Measurements from ENCODE around the gene EEF1A1.

- TF ChIP-seq CTCF (IDR thresholded peaks at IDR 0.05): no peak
- no peak for TF ChIP-seq POLR2A (IDR thresholded peaks at IDR 0.05)
Measured at GRCh38 chr6:73537677-73538076, 16.8 kb upstream of the EEF1A1 start.

All from prostate gland (tissue), 2 donors.